ENCODE measurements around the gene NOS3.

DNA sequence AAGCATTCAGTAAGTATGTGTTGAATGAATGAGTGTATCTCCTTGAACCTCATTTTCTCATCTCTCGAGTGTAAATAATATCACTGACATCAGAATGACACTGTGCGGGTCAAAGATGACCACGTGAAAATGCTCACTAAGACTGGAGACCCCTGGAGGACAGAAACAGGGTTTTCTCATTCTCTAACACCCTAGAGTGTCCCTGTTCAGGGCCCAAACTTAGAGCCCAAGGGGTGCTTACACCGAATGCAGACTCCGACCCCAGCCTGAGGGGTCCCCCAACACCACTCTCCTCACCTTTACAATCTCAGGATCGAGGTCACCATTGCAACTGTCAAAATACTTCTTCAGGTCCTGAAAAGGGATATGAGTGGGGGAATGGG, 65.5 kb downstream of the NOS3 start:
- TF ChIP-seq, protein P1, sequence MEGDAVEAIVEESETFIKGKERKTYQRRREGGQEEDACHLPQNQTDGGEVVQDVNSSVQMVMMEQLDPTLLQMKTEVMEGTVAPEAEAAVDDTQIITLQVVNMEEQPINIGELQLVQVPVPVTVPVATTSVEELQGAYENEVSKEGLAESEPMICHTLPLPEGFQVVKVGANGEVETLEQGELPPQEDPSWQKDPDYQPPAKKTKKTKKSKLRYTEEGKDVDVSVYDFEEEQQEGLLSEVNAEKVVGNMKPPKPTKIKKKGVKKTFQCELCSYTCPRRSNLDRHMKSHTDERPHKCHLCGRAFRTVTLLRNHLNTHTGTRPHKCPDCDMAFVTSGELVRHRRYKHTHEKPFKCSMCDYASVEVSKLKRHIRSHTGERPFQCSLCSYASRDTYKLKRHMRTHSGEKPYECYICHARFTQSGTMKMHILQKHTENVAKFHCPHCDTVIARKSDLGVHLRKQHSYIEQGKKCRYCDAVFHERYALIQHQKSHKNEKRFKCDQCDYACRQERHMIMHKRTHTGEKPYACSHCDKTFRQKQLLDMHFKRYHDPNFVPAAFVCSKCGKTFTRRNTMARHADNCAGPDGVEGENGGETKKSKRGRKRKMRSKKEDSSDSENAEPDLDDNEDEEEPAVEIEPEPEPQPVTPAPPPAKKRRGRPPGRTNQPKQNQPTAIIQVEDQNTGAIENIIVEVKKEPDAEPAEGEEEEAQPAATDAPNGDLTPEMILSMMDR (IDR thresholded peaks at IDR 0.05; ENCODE audit: poor library complexity, severe bottlenecking) = no peak
- TF ChIP-seq, protein P2, sequence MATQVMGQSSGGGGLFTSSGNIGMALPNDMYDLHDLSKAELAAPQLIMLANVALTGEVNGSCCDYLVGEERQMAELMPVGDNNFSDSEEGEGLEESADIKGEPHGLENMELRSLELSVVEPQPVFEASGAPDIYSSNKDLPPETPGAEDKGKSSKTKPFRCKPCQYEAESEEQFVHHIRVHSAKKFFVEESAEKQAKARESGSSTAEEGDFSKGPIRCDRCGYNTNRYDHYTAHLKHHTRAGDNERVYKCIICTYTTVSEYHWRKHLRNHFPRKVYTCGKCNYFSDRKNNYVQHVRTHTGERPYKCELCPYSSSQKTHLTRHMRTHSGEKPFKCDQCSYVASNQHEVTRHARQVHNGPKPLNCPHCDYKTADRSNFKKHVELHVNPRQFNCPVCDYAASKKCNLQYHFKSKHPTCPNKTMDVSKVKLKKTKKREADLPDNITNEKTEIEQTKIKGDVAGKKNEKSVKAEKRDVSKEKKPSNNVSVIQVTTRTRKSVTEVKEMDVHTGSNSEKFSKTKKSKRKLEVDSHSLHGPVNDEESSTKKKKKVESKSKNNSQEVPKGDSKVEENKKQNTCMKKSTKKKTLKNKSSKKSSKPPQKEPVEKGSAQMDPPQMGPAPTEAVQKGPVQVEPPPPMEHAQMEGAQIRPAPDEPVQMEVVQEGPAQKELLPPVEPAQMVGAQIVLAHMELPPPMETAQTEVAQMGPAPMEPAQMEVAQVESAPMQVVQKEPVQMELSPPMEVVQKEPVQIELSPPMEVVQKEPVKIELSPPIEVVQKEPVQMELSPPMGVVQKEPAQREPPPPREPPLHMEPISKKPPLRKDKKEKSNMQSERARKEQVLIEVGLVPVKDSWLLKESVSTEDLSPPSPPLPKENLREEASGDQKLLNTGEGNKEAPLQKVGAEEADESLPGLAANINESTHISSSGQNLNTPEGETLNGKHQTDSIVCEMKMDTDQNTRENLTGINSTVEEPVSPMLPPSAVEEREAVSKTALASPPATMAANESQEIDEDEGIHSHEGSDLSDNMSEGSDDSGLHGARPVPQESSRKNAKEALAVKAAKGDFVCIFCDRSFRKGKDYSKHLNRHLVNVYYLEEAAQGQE (IDR thresholded peaks at IDR 0.05; ENCODE audit: borderline replicate concordance) = no peak
